Brain microvascular endothelial cell (primary cell): ENCODE data around the gene ANKMY1.

Experiments
- DNase-seq: peaks from one replicate; pipeline ENCODE4 v3.0.0-alpha.2; 2020
- H3K27ac ChIP-seq: fragments of 250-450 bp; sonication (Bioruptor Pico); 2 replicates; pipeline ENCODE4 v1.5.1; 2020; ENCODE audit warnings: mild to moderate bottlenecking, moderate library complexity
- H3K27me3 ChIP-seq: fragments of 250-450 bp; sonication (Bioruptor Pico); replicated peaks from 2 replicates; pipeline ENCODE4 v1.5.1; 2020; ENCODE audit warnings: mild to moderate bottlenecking
- H3K36me3 ChIP-seq: fragments of 250-450 bp; sonication (Bioruptor Pico); replicated peaks from 2 replicates; pipeline ENCODE4 v1.5.1; 2020; ENCODE audit warnings: mild to moderate bottlenecking
- H3K4me3 ChIP-seq: 2 replicates; pipeline ENCODE4 v1.5.1; 2011; ENCODE audit warnings: low read depth, mild to moderate bottlenecking, control low read depth, low read length, moderate library complexity
- in situ Hi-C: cut with HindIII; loops from 2 replicates; pipeline ENCODE4 v1.10.0; 2017; ENCODE audit warnings: low sequenced_read_pairs, low pct_ligation_motif_present
- TF ChIP-seq, protein P1 (sequence below): IDR thresholded peaks from 2 replicates; pipeline ENCODE4 v1.5.1; 2011; ENCODE audit warnings: low read depth, mild to moderate bottlenecking, moderate library complexity, low read length, control low read depth, inconsistent platforms; ENCODE audit errors: missing control alignments

Gene ANKMY1

DNA sequence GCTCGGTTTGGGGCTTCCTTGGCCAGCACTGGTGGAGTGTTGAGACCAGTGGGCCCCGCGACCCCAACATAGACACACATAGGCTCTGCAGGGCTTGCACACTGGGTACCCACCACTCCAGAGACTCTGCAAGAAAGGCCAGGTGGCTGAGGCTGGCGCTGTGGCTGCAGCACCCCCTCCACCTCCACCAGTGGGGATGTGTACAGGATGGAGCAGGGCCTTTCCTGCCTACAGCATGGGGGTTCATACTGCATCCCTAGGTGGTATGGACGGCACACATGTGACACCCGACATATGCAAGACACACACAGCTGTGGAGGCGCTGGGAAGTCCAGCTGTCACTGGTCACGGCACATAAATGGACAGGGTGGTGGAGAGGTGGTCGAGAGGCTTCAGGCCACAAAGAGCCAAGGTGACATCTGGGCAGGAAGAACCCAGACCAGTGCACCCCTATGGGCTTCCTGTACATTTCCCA is 11.8 kb upstream of the ANKMY1 start:
- no peak for DNase-seq
- H3K4me3 ChIP-seq = peak overlapping the region; percentile 47
- TF ChIP-seq, protein P1, sequence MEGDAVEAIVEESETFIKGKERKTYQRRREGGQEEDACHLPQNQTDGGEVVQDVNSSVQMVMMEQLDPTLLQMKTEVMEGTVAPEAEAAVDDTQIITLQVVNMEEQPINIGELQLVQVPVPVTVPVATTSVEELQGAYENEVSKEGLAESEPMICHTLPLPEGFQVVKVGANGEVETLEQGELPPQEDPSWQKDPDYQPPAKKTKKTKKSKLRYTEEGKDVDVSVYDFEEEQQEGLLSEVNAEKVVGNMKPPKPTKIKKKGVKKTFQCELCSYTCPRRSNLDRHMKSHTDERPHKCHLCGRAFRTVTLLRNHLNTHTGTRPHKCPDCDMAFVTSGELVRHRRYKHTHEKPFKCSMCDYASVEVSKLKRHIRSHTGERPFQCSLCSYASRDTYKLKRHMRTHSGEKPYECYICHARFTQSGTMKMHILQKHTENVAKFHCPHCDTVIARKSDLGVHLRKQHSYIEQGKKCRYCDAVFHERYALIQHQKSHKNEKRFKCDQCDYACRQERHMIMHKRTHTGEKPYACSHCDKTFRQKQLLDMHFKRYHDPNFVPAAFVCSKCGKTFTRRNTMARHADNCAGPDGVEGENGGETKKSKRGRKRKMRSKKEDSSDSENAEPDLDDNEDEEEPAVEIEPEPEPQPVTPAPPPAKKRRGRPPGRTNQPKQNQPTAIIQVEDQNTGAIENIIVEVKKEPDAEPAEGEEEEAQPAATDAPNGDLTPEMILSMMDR = no peak
- H3K36me3 ChIP-seq = peaks cover 2% of the 10 kb centered on the region
- no peaks in the 10 kb centered on the region for H3K27me3 ChIP-seq
- in situ Hi-C loops = no loop called here
- H3K27ac ChIP-seq = no peak overlapping the region

DNA sequence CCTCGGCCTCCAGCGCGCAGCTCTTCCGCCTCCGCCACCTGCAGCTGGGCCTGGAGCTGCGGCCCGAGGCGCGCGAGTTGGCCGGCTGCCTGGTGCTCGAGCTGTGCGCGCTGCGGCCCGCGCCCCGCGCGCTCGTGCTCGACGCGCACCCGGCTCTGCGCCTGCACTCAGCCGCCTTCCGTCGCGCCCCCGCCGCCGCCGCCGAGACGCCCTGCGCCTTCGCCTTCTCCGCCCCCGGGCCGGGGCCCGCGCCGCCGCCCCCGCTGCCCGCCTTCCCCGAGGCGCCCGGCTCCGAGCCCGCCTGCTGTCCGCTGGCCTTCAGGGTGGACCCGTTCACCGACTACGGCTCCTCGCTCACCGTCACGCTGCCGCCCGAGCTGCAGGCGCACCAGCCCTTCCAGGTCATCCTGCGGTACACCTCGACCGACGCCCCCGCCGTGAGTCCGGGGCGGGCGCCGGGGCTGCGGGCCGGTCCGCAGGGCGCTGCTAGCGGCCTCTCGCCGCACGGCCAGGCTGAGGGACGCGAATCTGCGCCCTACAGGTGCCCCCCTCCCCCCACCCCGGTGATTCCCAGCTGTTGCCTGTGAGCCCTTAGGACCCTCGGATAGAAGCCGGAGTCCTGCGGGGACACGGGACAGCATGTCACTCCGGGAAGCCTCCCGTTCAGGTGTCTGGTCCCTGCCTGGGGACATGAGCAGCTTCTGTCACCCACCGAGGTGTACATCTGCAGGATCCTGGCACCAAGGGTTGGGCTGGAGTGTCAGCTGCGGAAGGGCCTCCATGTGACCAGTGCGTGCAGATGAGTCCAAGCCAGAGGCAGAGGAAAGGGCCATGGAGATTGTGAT is 11.1 kb upstream of the ANKMY1 start:
- peak overlapping the region; percentile 47 for H3K4me3 ChIP-seq
- H3K27me3 ChIP-seq = no peaks in the 10 kb centered on the region
- H3K36me3 ChIP-seq = no peaks in the 10 kb centered on the region
- TF ChIP-seq, protein P1 = no peak
- in situ Hi-C loops = no loop called here
- DNase-seq = no peak
- H3K27ac ChIP-seq = no peak overlapping the region

DNA sequence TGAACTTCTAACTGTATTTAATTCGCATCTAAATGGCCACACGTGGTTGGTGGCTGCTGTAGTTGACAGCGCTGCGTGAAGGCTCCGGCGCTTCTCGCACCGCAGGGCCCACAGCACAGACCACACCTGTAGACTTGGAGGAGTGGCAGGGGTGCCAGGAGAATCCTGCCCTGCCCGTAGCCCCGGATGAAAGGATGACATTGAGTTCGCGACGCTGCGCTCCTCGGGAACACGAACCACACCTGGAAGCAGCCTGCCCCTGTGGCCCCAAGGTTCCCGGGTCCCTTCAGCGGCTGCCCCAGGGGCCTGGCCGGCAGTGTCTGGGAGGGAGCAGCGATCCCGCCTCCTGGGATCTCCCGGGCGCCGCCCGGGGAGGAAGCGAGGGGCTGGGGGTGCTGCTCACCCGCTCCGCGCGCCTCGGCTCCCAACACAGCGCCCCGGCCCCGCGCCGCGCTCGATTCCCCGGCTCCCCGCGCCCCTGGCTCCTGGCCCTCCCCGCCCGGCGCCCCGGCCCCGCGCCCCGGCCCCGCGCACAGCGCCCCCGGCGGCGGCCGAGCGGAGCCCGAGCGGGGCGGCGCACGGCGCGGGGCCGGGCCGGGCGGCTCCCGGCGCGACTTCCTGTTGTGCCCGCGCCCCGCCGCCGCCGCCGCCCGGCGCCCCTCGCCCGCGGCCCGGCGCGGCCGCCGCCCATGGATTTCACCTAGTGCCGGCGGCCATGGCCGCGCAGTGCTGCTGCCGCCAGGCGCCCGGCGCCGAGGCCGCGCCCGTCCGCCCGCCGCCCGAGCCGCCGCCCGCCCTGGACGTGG is 10.3 kb upstream of the ANKMY1 start, which contains the start of gene RNPEPL1:
Gene RNPEPL1, plus strand, starts transcription at position 613 of the 806 bp plus-strand sequence. Its CDS starts 103 bp downstream, at position 716.
- Histone ChIP-seq H3K27ac (peak within 1 kb of the TSS; percentile 40), H3K4me3 (peak within 1 kb of the TSS; percentile 63), H3K36me3 (no peaks in the 10 kb centered on the region), H3K27me3 (no peaks in the 10 kb centered on the region)
- TF ChIP-seq, protein P1 = no peak
- in situ Hi-C loops = no loop called here
- no peak for DNase-seq

DNA sequence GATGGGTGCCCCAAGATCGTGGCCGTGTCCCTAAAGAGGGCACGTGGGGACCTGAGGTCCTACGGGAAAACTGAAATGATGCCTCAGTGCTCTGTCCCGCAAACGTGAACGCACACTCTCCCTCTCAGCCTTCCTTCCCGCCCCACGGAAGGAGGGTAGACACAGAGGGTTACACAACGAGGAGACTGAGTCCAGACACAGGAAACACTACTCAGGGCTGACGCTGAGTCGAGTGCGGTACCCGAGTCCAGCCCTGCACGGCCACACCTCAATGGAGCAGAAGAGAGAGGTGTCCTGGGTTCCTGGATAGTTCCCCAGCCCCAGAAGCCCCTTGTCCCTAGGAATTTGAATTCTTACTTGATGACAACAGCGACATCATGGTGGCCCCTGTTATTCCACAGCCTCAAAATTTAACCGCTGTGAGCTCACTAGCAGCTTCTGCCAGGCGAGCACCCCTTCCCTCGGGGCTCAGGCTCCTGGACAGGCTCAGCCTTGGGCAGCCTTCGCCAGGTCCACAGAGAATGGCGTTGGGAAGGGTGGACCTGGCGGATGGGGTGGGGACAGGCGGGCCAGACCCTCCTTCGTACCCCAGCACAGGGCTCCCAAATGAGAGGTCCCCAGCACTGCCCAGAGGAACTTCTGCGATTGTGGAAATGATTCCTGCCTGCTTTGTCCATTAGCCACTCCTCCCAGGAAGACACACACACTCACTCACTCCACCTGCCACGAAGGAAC is 9.5 kb upstream of the ANKMY1 start:
- TF ChIP-seq, protein P1 = no peak
- Histone ChIP-seq H3K27me3 (no peaks in the 10 kb centered on the region), H3K27ac (no peak overlapping the region), H3K4me3 (peak overlapping the region; percentile 63), H3K36me3 (no peaks in the 10 kb centered on the region)
- in situ Hi-C loops = no loop called here
- no peak for DNase-seq

DNA sequence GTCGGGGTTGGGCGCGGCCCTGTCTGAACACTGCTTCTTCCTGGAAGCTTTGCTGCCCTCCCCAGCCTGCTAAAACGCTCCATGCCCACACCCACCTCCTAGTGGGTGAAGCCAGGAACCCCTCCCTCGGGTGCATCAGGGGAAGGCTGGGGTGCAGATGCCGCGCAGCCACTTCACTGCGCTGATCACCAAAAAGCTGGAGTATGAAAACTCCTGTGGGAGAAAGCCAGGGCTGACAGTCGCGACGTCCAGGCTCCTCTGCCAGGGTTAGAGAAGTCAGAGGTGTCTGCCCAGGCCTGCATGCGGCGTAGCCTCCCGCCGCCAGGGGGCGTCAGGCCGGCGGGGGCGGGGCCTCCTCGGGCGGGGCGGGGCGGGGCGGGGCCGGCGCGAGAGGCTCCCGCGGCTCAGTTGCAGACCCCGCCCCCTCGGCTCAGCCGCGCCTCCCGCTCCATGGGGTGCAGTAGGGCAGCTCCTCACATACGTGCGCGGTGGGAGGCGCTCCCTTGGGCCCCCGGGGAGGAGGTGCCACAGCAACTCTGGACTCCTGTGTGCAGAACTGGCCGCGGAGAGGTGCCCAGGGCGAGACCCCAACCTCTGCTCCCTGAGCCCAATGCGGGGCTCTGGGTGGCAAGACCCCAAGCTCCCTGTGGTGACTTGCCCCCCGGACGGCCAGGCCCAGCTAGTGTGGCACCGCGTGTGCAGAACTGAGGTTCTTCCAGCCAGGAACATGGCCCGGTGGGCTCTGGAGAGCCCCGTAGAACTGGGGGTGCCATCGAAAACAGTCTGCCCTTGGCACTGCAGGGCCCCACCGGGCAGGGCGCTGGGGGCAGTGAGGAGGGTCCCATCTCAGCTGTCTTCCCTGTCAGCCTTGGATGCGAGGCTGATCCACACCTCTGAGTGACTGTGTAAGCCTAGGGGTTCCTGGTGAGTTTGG is 8.7 kb upstream of the ANKMY1 start:
- in situ Hi-C loops = no loop called here
- peak; percentile 69 for DNase-seq
- TF ChIP-seq, protein P1 = peak; percentile 73
- Histone ChIP-seq H3K27me3 (no peaks in the 10 kb centered on the region), H3K27ac (peak overlapping the region; percentile 75), H3K4me3 (peak overlapping the region; percentile 40), H3K36me3 (no peaks in the 10 kb centered on the region)
